Brain pericyte (primary cell): ENCODE measurements around the gene DAP3.
"Not testable (repeated sequence)": the region's sequence is repeated elsewhere in the genome, so short reads cannot be mapped to it uniquely, and the experiment has no call there.

ENCODE experiments used
- DNase-seq: peaks from one replicate; pipeline ENCODE4 v3.0.0-alpha.2; 2012; ENCODE audit warnings: low read depth, low spot score

The DAP3 gene

GRCh38 chr1:155717041-155717440, 28.1 kb downstream of the DAP3 start:
- no peak for DNase-seq

- DNase-seq, result not testable (repeated sequence)
These were observed 29.7 kb downstream of the DAP3 start for GRCh38 chr1:155718524-155719115.

GRCh38 chr1:155719703-155720102, 30.8 kb downstream of the DAP3 start:
- no peak for DNase-seq

GRCh38 chr1:155725142-155725541, 36.3 kb downstream of the DAP3 start:
- DNase-seq, result no peak

- DNase-seq, result peak; percentile 12
These were observed 40.4 kb downstream of the DAP3 start for GRCh38 chr1:155729031-155729898.

GRCh38 chr1:155740995-155741394, 52.1 kb downstream of the DAP3 start:
- no peak for DNase-seq

GRCh38 chr1:155741908-155742307, 53.0 kb downstream of the DAP3 start:
- DNase-seq, result no peak

- no peak for DNase-seq
These were observed 55.9 kb downstream of the DAP3 start for GRCh38 chr1:155744711-155745283.

GRCh38 chr1:155745284-155746228, 56.7 kb downstream of the DAP3 start:
- peak; percentile 87 for DNase-seq

- DNase-seq, result not testable (repeated sequence)
These were observed 58.7 kb downstream of the DAP3 start for GRCh38 chr1:155747586-155747985.

- DNase-seq, result not testable (repeated sequence)
These were observed 59.2 kb downstream of the DAP3 start for GRCh38 chr1:155748141-155748540.

GRCh38 chr1:155759017-155759416, 70.1 kb downstream of the DAP3 start:
- DNase-seq, result not testable (repeated sequence)

- no peak for DNase-seq
These were observed 71.2 kb downstream of the DAP3 start for GRCh38 chr1:155759966-155760630.

- DNase-seq, result no peak
These were observed 72.0 kb downstream of the DAP3 start for GRCh38 chr1:155760751-155761475.

- no peak for DNase-seq
These were observed 73.0 kb downstream of the DAP3 start for GRCh38 chr1:155761736-155762405.

- DNase-seq, result not testable (repeated sequence)
These were observed 74.4 kb downstream of the DAP3 start for GRCh38 chr1:155763090-155763815.

- not testable (repeated sequence) for DNase-seq
These were observed 75.1 kb downstream of the DAP3 start for GRCh38 chr1:155763989-155764388.

GRCh38 chr1:155767399-155767989, 78.6 kb downstream of the DAP3 start:
- not testable (repeated sequence) for DNase-seq

- DNase-seq, result no peak
These were observed 80.4 kb downstream of the DAP3 start for GRCh38 chr1:155769257-155769656.
